CD4-positive, alpha-beta T cell treated with Interferon alpha-2 for 1 hour (primary cell): ENCODE data around the gene CACNB2.
"Not testable (repeated sequence)": the region's sequence is repeated elsewhere in the genome, so short reads cannot be mapped to it uniquely, and the experiment has no call there.

ENCODE experiments used
- DNase-seq, 2 donors: peaks; one replicate each; pipeline ENCODE4 v3.0.0-alpha.2; 2020 to 2022

Gene CACNB2

DNA sequence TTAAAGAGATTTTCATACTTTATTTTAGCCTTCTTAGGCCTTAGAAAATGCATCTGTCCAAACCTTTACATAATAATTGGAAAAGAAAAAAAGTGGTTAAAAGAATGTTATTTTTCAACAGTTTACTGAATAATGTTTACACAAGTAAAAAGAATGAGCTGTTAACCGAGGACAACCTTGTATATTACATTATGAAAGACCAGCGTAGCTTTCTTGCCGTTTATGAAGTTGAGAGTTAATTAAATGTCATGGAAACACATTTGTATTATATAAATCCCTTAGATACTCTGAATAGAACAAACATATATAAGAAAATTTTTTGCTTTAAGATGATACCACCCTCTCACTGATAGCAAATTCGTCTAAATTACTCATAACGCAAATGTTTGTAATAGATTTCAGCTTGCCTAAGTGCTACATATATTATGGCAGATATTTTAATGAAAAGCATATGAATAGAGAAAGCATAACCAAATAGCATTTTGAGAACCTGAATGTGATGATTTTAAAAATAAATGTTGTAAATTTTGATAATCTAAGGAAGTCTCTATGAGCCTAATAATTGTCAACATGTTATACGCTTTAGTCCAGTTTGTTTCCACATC, 9.1 kb downstream of the CACNB2 start:
- no peak for DNase-seq

DNA sequence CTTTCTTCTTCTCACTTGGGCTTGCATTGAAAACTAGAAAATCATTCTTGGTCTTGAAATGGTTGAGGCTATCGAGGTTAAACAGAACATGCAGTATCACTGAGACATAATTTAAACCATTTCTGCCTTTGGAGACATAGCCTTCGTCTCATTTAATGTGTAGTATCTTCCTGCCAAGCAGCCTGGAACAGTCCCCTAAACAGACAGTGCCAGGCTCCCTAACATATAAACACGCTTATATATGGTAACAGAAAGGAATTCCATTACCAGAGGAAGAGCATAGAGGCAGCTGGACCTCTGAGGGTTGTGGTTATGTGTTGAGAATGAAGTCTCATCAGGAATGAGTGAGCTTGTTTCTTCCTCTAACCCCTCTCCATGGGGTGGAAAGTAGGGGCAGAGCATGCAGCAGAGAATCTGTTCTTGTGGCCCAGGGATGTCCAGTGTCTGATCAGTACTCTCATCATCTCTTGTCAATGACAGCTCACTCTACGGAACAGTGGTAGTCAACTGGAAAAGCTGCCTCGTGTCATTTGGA, 11.2 kb downstream of the CACNB2 start:
- no peak for DNase-seq

- DNase-seq: not testable (repeated sequence)
Observed at GRCh38 chr10:18153381-18153780, 13.2 kb downstream of the CACNB2 start.

- no peak for DNase-seq
Observed at GRCh38 chr10:18155321-18155720, 15.1 kb downstream of the CACNB2 start.

DNA sequence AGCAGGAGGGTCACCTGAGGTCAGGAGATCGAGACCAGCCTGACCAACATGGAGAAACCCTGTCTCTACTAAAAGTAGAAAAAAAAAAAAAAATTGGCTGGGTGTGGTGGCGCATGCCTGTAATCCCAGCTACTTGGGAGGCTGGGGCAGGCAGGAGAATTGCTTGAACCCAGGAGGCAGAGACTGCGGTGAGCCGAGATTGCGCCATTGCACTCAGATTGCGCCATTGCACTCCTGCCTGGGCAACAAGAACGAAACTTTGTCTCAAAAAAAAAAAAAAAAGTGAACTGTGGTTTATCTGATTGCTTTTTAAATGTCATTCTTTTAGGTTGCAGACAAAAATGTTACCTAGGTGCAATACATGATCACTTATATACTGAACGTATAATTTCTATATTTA, 16.6 kb downstream of the CACNB2 start:
- DNase-seq: not testable (repeated sequence)

- DNase-seq: no peak
Observed at GRCh38 chr10:18157881-18158280, 17.7 kb downstream of the CACNB2 start.

DNA sequence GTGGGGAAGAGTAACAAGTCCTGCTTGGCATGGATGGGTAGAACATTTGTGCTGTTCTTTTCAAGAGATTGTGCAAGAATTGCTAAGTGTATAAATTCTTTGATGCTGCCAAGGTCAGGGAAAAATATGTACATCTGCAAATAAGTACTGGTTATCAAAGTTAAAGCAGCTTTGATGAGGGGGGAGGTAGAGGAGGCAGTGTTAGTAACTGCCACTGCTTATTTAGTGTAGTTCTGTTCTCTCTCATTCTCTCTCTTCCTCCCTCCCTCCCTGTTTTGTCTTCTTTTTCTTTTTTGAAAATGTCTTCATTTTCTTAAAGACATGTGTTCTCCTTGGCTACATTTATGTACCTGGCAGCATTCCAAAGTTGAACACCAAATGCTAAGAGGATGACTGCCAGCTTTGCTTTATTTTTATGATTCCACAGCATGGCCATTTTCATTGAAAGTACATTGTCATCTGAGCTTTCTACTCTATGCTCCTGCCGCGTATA, 18.6 kb downstream of the CACNB2 start:
- no peak for DNase-seq

DNA sequence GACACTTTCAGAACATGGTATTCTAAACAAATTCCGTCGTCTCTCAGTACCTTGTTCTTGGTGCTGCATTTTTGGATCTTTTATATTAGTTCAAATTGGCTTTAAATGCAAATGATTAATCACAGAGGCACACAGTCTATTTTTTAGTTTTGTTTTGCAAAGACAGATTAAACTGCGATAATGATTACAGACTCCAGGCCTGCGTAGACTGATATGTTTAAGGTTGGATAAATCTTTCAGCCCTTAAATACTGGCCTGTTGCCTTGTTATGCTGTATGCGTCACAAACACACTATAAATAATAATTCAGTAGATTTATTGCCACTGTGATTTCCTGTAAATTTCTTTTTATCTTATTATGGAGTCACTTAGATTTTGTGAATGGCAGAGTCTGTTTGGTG, 19.3 kb downstream of the CACNB2 start:
- DNase-seq: no peak

GRCh38 chr10:18162021-18162627, 21.9 kb downstream of the CACNB2 start:
- DNase-seq: no peak

DNA sequence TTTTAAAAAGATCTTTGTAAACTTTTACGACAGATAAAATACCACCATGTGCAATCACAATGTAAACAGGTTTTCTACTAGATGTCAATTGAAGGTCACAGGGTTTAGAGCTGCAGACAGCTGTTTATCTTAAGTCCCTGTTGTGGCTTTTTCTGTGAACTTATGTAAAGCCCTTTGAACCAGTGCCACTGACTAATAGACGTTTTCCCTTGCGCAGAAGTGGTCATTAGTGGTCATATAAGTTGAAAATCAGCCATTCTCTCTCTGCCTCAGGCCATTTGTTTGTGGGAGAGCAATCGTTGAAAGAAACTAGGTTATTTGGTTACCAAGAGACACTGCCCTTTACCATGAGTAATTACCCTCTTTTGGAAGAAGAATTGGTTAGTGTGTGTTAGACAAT, 23.9 kb downstream of the CACNB2 start:
- DNase-seq: no peak

DNA sequence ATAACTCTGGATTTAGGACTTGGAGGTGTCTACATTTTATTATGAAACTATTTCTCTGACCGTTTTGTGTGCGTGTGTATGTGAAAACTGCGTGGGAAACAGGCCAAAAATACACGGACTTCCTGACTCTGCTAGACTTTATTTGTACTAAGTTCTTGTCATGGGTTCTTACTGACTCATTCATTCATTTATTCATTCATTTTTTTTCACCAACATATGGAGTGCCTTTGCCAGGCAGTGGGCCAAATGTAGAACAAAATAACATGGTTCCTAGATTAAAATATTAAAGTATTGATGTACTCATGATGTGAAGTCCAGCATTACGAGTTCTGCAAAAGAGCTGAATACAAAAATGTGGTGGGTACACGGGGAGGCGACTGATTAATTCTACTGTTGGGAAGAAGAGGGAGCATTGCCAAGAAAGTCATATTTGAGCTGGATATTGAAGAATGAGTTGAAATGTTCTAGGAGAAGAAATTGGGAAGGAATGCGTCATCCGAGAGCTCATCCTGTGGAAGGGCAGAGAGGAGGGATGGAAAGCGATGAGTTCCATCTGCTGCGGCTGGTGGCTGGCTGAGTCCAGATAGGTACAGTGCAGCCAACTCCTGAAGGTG, 24.6 kb downstream of the CACNB2 start:
- no peak for DNase-seq

GRCh38 chr10:18178854-18179483, 38.7 kb downstream of the CACNB2 start:
- no peak for DNase-seq

DNA sequence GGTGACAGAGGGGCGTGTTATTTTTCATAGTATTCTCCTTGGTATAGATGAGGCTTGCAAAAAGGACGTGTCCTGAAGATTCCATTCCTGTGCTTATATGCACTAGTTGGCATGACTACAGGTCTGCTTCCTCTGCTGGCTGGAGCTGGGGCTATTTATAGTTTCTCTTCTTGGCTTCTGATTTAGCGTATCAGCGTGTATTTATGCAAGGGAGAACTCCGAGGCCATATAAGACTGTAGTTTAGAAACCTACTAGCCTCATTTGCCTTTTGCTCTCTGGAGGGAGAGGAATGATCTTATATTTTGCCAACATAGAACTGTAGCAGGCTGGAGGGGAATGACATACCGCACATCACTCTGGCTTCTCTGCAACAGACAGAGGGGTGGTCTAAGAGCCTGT, 39.7 kb downstream of the CACNB2 start:
- no peak for DNase-seq

GRCh38 chr10:18181382-18181781, 41.2 kb downstream of the CACNB2 start:
- not testable (repeated sequence) for DNase-seq

DNA sequence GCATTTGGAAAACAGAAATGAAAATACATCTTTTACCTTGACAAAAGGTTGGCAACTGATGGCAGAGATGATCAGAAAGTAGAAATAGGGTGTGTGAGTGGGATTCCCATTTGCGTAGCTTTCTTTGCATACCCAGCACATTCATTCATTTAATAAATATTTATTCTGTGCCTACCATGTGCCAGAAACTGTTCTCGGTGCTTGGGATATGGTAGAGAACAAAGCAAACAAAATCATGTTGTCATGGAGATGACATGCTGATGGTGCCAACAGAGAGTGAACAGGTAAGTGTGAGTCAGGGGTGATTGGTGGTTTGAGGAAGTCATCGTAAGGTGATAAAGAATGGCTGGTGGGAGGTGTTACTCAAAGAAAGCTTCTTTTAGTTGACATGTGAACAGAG, 45.4 kb downstream of the CACNB2 start:
- no peak for DNase-seq

DNA sequence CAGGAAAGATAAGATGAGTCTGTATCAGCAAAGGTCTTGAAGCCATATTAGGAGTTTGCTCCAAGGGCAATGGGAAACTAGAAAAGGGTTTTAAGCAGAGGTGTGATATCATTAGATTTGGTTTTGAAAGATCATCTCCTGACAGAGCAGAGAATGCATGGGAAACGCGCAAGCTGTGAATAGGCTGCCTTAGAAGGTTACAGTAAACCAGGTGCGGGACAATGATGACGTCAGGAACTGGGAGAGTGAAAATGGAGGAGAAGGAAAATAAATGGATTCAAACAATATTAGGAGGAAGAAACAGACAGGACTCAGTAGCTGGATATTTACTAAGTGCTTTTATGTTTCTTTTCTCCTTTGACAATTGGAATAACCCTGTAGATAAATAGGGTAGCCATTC, 50.6 kb downstream of the CACNB2 start:
- no peak for DNase-seq

DNA sequence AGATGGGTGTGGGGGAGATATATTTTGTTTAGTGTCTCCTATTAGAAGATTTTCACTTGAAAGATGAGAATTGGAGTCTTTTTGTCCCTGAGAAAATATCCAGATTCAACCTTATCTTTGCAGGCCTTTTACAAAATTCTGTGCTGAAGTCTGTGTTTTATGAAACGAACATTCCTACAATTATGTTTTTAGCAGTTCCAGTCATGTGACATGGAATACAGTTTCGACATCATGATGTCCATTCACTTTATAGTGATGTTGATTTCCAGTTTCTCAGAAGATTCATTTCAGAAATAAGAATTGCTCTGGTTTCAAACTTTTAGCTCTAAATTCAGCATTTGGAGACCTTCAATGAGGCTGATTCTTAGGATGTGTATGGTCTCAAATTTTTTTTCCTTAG, 54.4 kb downstream of the CACNB2 start:
- DNase-seq: no peak

GRCh38 chr10:18195060-18195799, 55.0 kb downstream of the CACNB2 start:
- no peak for DNase-seq

DNA sequence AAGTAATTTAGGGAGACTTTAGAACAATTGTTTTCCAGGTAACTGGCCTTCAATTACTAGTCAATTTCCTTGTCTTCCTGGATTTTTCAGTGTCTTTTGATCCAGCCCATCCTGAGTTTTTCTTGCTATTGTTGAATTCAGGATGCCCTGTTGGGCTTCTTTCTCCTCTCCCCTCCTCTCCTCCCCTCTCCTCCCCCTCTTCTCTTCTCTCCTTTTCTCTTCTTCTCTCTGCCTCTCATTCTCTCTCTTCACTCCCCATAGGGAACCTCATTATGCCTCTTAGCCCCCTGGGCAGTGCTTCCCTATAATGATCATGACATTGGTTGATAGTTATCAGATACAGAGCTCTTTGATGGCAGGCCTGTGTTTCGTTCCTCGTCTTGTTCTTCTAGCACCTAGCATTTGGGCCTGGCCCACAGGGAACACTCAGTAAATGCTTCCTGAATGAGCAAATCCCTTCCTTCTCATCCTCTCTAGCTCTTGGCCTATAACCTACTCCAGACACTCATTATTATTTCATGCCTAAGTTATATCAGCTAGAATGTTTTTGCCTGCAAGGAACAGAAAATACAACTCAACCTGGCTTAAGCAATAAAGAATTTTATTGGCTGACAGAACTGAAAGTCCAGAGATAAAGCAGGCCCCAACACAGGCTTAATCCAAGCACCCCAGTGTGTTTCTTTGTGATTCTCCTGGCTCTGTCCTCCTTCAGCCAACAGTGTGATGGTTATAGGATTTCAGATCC, 56.8 kb downstream of the CACNB2 start:
- DNase-seq: no peak

DNA sequence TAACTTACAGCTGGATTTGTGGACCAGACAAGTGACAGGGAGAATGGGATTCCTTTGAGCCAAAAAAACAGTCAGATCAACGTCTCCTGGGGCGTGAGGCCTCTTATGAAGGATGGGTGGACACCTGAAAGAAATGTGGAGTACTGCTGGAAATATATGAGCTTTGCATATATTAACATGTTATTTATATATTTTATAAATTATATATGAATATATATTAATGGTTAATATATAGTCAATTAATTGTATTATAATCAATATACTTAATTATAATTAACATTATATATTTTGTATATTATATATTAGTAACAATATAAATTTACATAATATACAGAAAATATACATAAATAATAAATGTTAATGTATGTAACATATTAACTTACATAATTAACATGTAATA, 57.5 kb downstream of the CACNB2 start:
- DNase-seq: no peak

DNA sequence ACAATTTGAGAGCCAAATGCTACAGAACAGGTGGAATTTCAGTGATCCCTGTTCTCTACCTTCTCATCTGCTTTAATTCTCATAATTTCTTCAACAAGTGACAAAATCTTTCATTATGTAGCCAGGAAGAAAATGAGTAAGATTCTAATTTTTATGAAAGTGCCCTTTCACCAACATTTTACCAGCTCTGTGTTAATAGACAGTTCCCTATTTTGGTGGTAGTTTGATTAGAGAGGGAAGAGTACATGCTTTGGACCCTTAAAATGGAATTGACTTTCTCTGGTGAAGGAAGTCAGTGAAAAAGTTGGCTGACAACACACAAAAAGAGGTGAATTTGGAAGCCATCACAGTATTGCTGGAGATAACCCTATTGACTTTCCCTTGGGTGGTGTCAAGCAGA, 61.7 kb downstream of the CACNB2 start:
- no peak for DNase-seq
